PFSK-1 (cell line): ENCODE measurements around the gene LTBP3.

Experiments used
- POLR2AphosphoS5 ChIP-seq: IDR thresholded peaks from 2 replicates; pipeline ENCODE4 v1.6.1; 2012; ENCODE audit warnings: low read depth, mild to moderate bottlenecking, control low read depth, low read length, moderate library complexity
- REST ChIP-seq, 2 experiments: IDR thresholded peaks; 2 replicates each; pipeline versions ENCODE4 v1.6.1 to v1.8.0; 2011 to 2012; ENCODE audit warnings: low read depth in 2 of 2, low read length in 2 of 2, control low read depth in 1 of 2, inconsistent platforms in 1 of 2, mild to moderate bottlenecking in 1 of 2, moderate library complexity in 1 of 2; ENCODE audit not compliant: insufficient read depth in 1 of 2
- TAF1 ChIP-seq: IDR thresholded peaks from 2 replicates; pipeline ENCODE4 v1.6.1; 2012; ENCODE audit warnings: low read length, control low read depth, borderline replicate concordance; ENCODE audit not compliant: insufficient read depth

- TF ChIP-seq POLR2AphosphoS5 = peak; percentile 92
- TF ChIP-seq REST (IDR thresholded peaks at IDR 0.05; ENCODE audit: insufficient read depth in 1 of 2, low read depth in 2 of 2, low read length in 2 of 2) = peak in 1 of 2 experiments; percentile 77; a peak in 2 of 4 replicates
- peak; percentile 89 for TF ChIP-seq TAF1
Observed at GRCh38 chr11:65497141-65498041, 60.8 kb downstream of the LTBP3 start.
